ENCODE results near the gene ANAPC2.

Gene ANAPC2

GRCh38 chr9:137164370-137165249 lies 23.8 kb downstream of the ANAPC2 start:
- no peak overlapping the region for H3K27ac ChIP-seq
- no peak overlapping the region for H3K4me3 ChIP-seq
- no peak for TF ChIP-seq CTCF (IDR thresholded peaks at IDR 0.05)
- H3K4me1 ChIP-seq: peaks cover 0 to 64% (median 44%) of the 10 kb centered on the region in 4 donors
- no peaks in the 10 kb centered on the region for H3K9me3 ChIP-seq
- H3K36me3 ChIP-seq: no peaks in the 10 kb centered on the region
- H3K27me3 ChIP-seq: peaks cover 10 to 100% of the 10 kb centered on the region in 2 donors
- intact Hi-C loops (cut with DNase I; ENCODE audit: low total_unique reads): no loop called here
- DNase-seq: no peak

GRCh38 chr9:137163805-137164204 lies 24.6 kb downstream of the ANAPC2 start:
- H3K27me3 ChIP-seq: peaks cover 10 to 100% of the 10 kb centered on the region in 2 donors

GRCh38 chr9:137163365-137163715 lies 25.0 kb downstream of the ANAPC2 start:
- peaks cover 0 to 51% (median 31%) of the 10 kb centered on the region in 4 donors for H3K4me1 ChIP-seq
- DNase-seq: no peak
- H3K9me3 ChIP-seq: no peaks in the 10 kb centered on the region
- intact Hi-C loops (cut with DNase I; ENCODE audit: low total_unique reads): no loop called here
- peak overlapping the region; percentile 4 to 39 for H3K4me3 ChIP-seq
- peaks cover 10 to 100% of the 10 kb centered on the region in 2 donors for H3K27me3 ChIP-seq
- TF ChIP-seq CTCF (IDR thresholded peaks at IDR 0.05): no peak
- no peaks in the 10 kb centered on the region for H3K36me3 ChIP-seq
- no peak overlapping the region for H3K27ac ChIP-seq

More at GRCh38 chr9:137163805-137164204, 24.6 kb downstream of the ANAPC2 start:
- Histone ChIP-seq H3K4me1 (peaks cover 0 to 56% (median 36%) of the 10 kb centered on the region in 4 donors), H3K4me3 (no peak overlapping the region), H3K36me3 (no peaks in the 10 kb centered on the region), H3K9me3 (no peaks in the 10 kb centered on the region), H3K27ac (no peak overlapping the region)
- intact Hi-C loops (cut with DNase I; ENCODE audit: low total_unique reads): no loop called here
- no peak for TF ChIP-seq CTCF (IDR thresholded peaks at IDR 0.05)
- DNase-seq: no peak

GRCh38 chr9:137162505-137163364 lies 25.6 kb downstream of the ANAPC2 start:
- peaks cover 10 to 100% of the 10 kb centered on the region in 2 donors for H3K27me3 ChIP-seq
- intact Hi-C loops (cut with DNase I; ENCODE audit: low total_unique reads): no loop called here
- H3K4me1 ChIP-seq: peaks cover 0 to 45% (median 25%) of the 10 kb centered on the region in 4 donors
- no peaks in the 10 kb centered on the region for H3K9me3 ChIP-seq
- H3K4me3 ChIP-seq: peak overlapping the region; percentile 4 to 39
- no peak for TF ChIP-seq CTCF (IDR thresholded peaks at IDR 0.05)
- no peaks in the 10 kb centered on the region for H3K36me3 ChIP-seq
- no peak for DNase-seq
- H3K27ac ChIP-seq: no peak overlapping the region

- no peaks in the 10 kb centered on the region for H3K36me3 ChIP-seq
- no peak for TF ChIP-seq CTCF (IDR thresholded peaks at IDR 0.05)
- no peak overlapping the region for H3K4me3 ChIP-seq
- peaks cover 11 to 100% of the 10 kb centered on the region in 2 donors for H3K27me3 ChIP-seq
- H3K9me3 ChIP-seq: no peaks in the 10 kb centered on the region
- H3K27ac ChIP-seq: no peak overlapping the region
- intact Hi-C loops (cut with DNase I; ENCODE audit: low total_unique reads): no loop called here
- DNase-seq: no peak
- H3K4me1 ChIP-seq: peaks cover 0 to 40% (median 21%) of the 10 kb centered on the region in 4 donors
Observed at GRCh38 chr9:137161558-137162486, 26.5 kb downstream of the ANAPC2 start.
